RWPE1 (cell line): ENCODE results near the gene MACROH2A2.

Experiments used
- CTCF ChIA-PET: fragments of 350-600 bp; sonication (Branson Sonifier 250); formaldehyde crosslinking; extraction: SDS; loops from one replicate; lab custom pipeline; 2021; lab: Yijun Ruan, JAX
- POLR2A ChIA-PET: fragments of 400-600 bp; formaldehyde crosslinking; extraction: SDS; loops from one replicate; lab custom pipeline; 2020; ENCODE audit warnings: antibody characterized with exemption; ENCODE audit not compliant: low non-redundant PET; lab: Yijun Ruan, JAX
- DNase-seq: peaks from one replicate; pipeline ENCODE4 v3.0.0; 2012; ENCODE audit warnings: low spot score
- H3K27ac ChIP-seq: fragments of 450-650 bp; 2 replicates; pipeline ENCODE4 v1.5.1; 2017
- CTCF ChIP-seq: fragments of 450-650 bp; conservative IDR thresholded peaks from 2 replicates; pipeline ENCODE4 v1.5.1; 2017; ENCODE audit warnings: low read depth, mild to moderate bottlenecking

Gene MACROH2A2

GRCh38 chr10:70052462-70053217, at the start of gene MACROH2A2:
Gene MACROH2A2, plus strand, starts transcription at chr10:70052846. Its CDS starts 22,813 bp downstream, at chr10:70075659.
- H3K27ac ChIP-seq: peak within 1 kb of the TSS; percentile 73
- ChIA-PET CTCF (interaction anchor here (0.6 to 1.0 kb wide), 8 partner anchors 16 to 1112 kb away, joined by 3 to 5 read pairs (median 4); partner anchors contain the start of gene TYSND1), POLR2A (no interaction called here)
- peak; percentile 75 for DNase-seq
- TF ChIP-seq CTCF: peak; percentile 54; the same call in 1 of the 2 replicates

- CTCF ChIA-PET: interaction anchor here (0.6 kb wide), 2 partner anchors 33 to 1609 kb away, joined by 3 to 5 read pairs; no protein-coding TSS in a partner anchor
- H3K27ac ChIP-seq: no peak overlapping the region
- POLR2A ChIA-PET: no interaction called here
- no peak for DNase-seq
- no peak for TF ChIP-seq CTCF
Measured at GRCh38 chr10:70007116-70007820, 45.4 kb upstream of the MACROH2A2 start.

GRCh38 chr10:70031215-70031614, 21.4 kb upstream of the MACROH2A2 start:
- CTCF ChIA-PET: interaction anchor here (0.7 kb wide), 1 partner anchor 230 kb away, joined by 3 read pairs; no protein-coding TSS in a partner anchor
- POLR2A ChIA-PET: no interaction called here
- DNase-seq: no peak
- no peak for TF ChIP-seq CTCF
- H3K27ac ChIP-seq: no peak overlapping the region

- POLR2A ChIA-PET: no interaction called here
- TF ChIP-seq CTCF: no peak
- DNase-seq: no peak
- CTCF ChIA-PET: no interaction called here
- H3K27ac ChIP-seq: no peak overlapping the region
Measured at GRCh38 chr10:70032667-70033289, 19.9 kb upstream of the MACROH2A2 start.

- DNase-seq: no peak
- CTCF ChIA-PET: no interaction called here
- POLR2A ChIA-PET: no interaction called here
- no peak for TF ChIP-seq CTCF
- H3K27ac ChIP-seq: no peak overlapping the region
Measured at GRCh38 chr10:70034232-70034631, 18.4 kb upstream of the MACROH2A2 start.

- DNase-seq: no peak
- H3K27ac ChIP-seq: no peak overlapping the region
- POLR2A ChIA-PET: interaction anchor here (0.5 kb wide), 1 partner anchor 101 kb away, joined by 6 read pairs; no protein-coding TSS in a partner anchor
Measured at GRCh38 chr10:70035531-70035930, 17.1 kb upstream of the MACROH2A2 start.

More at GRCh38 chr10:70035531-70035930, 17.1 kb upstream of the MACROH2A2 start:
- CTCF ChIA-PET: interaction anchor here (0.7 to 0.9 kb wide), 2 partner anchors 80 to 121 kb away, joined by 3 read pairs; no protein-coding TSS in a partner anchor
- no peak for TF ChIP-seq CTCF
